DND-41 (cell line): Measurements from ENCODE around the gene RGR.

ENCODE experiments used
- ATAC-seq: fragments of 200-7000 bp; cut with Tn5 transposase; 3 replicates; pipeline ENCODE4 v1.9.1; 2021; ENCODE audit warnings: low read depth; ENCODE audit not compliant: insufficient read depth
- DNase-seq: peaks from one replicate; pipeline ENCODE4 v3.0.0-alpha.2; 2020
- H2AFZ ChIP-seq: 2 replicates; pipeline ENCODE4 v1.6.0; 2012; ENCODE audit warnings: low read depth, low read length
- H3K27ac ChIP-seq: 2 replicates; pipeline ENCODE4 v1.5.1; 2012; ENCODE audit warnings: low read length, inconsistent platforms
- H3K27me3 ChIP-seq: fragments of 200-600 bp; sonication (generic); 2 replicates; pipeline ENCODE4 v1.6.0; 2012; ENCODE audit warnings: low read length, mild to moderate bottlenecking, inconsistent platforms; ENCODE audit not compliant: insufficient read depth, poor library complexity
- H3K36me3 ChIP-seq: 2 replicates; pipeline ENCODE4 v1.5.1; 2012; ENCODE audit warnings: low read length, inconsistent platforms; ENCODE audit not compliant: insufficient read depth
- H3K4me1 ChIP-seq: 2 replicates; pipeline ENCODE4 v1.5.1; 2012; ENCODE audit warnings: mild to moderate bottlenecking, low read length; ENCODE audit not compliant: insufficient read depth
- H3K4me2 ChIP-seq: 2 replicates; pipeline ENCODE4 v1.6.0; 2012; ENCODE audit warnings: mild to moderate bottlenecking, moderate library complexity, low read length, inconsistent platforms; ENCODE audit not compliant: insufficient read depth
- H3K4me3 ChIP-seq, 2 experiments: fragments of 200-600 bp in 1 of 2; shearing (Covaris generic) in 1 of 2; 2 replicates each; pipeline ENCODE4 v1.5.1; 2012 to 2016; ENCODE audit warnings: inconsistent platforms in 2 of 2, low read length in 2 of 2, mild to moderate bottlenecking in 2 of 2, low read depth in 1 of 2, moderate library complexity in 1 of 2
- H3K79me2 ChIP-seq: 2 replicates; pipeline ENCODE4 v1.6.0; 2012; ENCODE audit warnings: low read length, inconsistent platforms; ENCODE audit not compliant: insufficient read depth
- H3K9ac ChIP-seq: 2 replicates; pipeline ENCODE4 v1.6.0; 2012; ENCODE audit warnings: low read depth, mild to moderate bottlenecking, inconsistent platforms, low read length, moderate library complexity
- H3K9me3 ChIP-seq: 2 replicates; pipeline ENCODE4 v1.5.1; 2012; ENCODE audit warnings: low read length, moderate library complexity, mild to moderate bottlenecking, inconsistent platforms; ENCODE audit not compliant: insufficient read depth, severe bottlenecking
- H4K20me1 ChIP-seq: 2 replicates; pipeline ENCODE4 v1.6.0; 2012; ENCODE audit warnings: low read length; ENCODE audit not compliant: insufficient read depth
- CTCF ChIP-seq: IDR thresholded peaks from 2 replicates; pipeline ENCODE4 v1.5.1; 2012; ENCODE audit warnings: borderline replicate concordance, low read length, moderate library complexity, mild to moderate bottlenecking; ENCODE audit not compliant: poor library complexity, severe bottlenecking; ENCODE audit errors: extremely low read depth
- EZH2 ChIP-seq: IDR thresholded peaks from 3 replicates; pipeline ENCODE4 v1.6.1; 2012; ENCODE audit warnings: borderline replicate concordance, low read depth, mild to moderate bottlenecking, moderate library complexity, low read length, inconsistent platforms; ENCODE audit not compliant: severe bottlenecking

Gene RGR

GRCh38 chr10:84226616-84227015 is 18.2 kb upstream of the RGR start:
- Histone ChIP-seq H3K79me2 (no peaks in the 10 kb centered on the region), H3K9ac (no peak overlapping the region), H4K20me1 (no peaks in the 10 kb centered on the region), H3K4me1 (no peaks in the 10 kb centered on the region), H3K9me3 (no peaks in the 10 kb centered on the region), H3K27me3 (no peaks in the 10 kb centered on the region), H2AFZ (no peak overlapping the region), H3K36me3 (no peaks in the 10 kb centered on the region), H3K4me3 (no peak overlapping the region), H3K27ac (no peak overlapping the region), H3K4me2 (no peak overlapping the region)
- no peak for TF ChIP-seq CTCF
- TF ChIP-seq EZH2: no peak
- ATAC-seq (no peak), DNase-seq (no peak)

GRCh38 chr10:84227810-84228209 is 17.0 kb upstream of the RGR start:
- Histone ChIP-seq H3K4me1 (no peaks in the 10 kb centered on the region), H3K36me3 (no peaks in the 10 kb centered on the region), H3K4me3 (no peak overlapping the region), H3K4me2 (no peak overlapping the region), H3K79me2 (no peaks in the 10 kb centered on the region), H4K20me1 (no peaks in the 10 kb centered on the region), H3K9me3 (no peaks in the 10 kb centered on the region), H3K27me3 (no peaks in the 10 kb centered on the region), H3K27ac (no peak overlapping the region), H2AFZ (no peak overlapping the region), H3K9ac (no peak overlapping the region)
- ATAC-seq (no peak), DNase-seq (no peak)
- TF ChIP-seq CTCF (no peak), EZH2 (no peak)

GRCh38 chr10:84230359-84230758 is 14.5 kb upstream of the RGR start:
- Histone ChIP-seq H3K4me1 (no peaks in the 10 kb centered on the region), H4K20me1 (no peaks in the 10 kb centered on the region), H3K36me3 (no peaks in the 10 kb centered on the region), H3K27ac (no peak overlapping the region), H3K9me3 (no peaks in the 10 kb centered on the region), H3K4me2 (no peak overlapping the region), H3K9ac (no peak overlapping the region), H3K27me3 (no peaks in the 10 kb centered on the region), H3K79me2 (no peaks in the 10 kb centered on the region), H2AFZ (no peak overlapping the region), H3K4me3 (no peak overlapping the region)
- ATAC-seq (no peak), DNase-seq (no peak)
- no peak for TF ChIP-seq CTCF
- no peak for TF ChIP-seq EZH2

- H3K4me1 ChIP-seq: no peaks in the 10 kb centered on the region
- no peak overlapping the region for H3K27ac ChIP-seq
- DNase-seq: no peak
- H3K9ac ChIP-seq: no peak overlapping the region
- TF ChIP-seq CTCF (no peak), EZH2 (no peak)
- H2AFZ ChIP-seq: no peak overlapping the region
- ATAC-seq: no peak
- no peaks in the 10 kb centered on the region for H3K27me3 ChIP-seq
- H3K4me3 ChIP-seq: no peak overlapping the region
- H3K4me2 ChIP-seq: no peak overlapping the region
- no peaks in the 10 kb centered on the region for H3K79me2 ChIP-seq
- no peaks in the 10 kb centered on the region for H3K36me3 ChIP-seq
- no peaks in the 10 kb centered on the region for H4K20me1 ChIP-seq
- no peaks in the 10 kb centered on the region for H3K9me3 ChIP-seq
These were observed 12.5 kb upstream of the RGR start for GRCh38 chr10:84232376-84232775.
